NCI-H1048 (cell line): ENCODE results near the gene FAM210A.
A peak's percentile ranks its signal among the peaks of the same experiment; 100 is the strongest.
"Not testable (repeated sequence)": the region's sequence is repeated elsewhere in the genome, so short reads cannot be mapped to it uniquely, and the experiment has no call there.

Source experiments
- DNase-seq: peaks from one replicate; lab custom pipeline; 2025; lab: John Stamatoyannopoulos, UW

FAM210A gene, protein sequence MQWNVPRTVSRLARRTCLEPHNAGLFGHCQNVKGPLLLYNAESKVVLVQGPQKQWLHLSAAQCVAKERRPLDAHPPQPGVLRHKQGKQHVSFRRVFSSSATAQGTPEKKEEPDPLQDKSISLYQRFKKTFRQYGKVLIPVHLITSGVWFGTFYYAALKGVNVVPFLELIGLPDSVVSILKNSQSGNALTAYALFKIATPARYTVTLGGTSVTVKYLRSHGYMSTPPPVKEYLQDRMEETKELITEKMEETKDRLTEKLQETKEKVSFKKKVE

DNA sequence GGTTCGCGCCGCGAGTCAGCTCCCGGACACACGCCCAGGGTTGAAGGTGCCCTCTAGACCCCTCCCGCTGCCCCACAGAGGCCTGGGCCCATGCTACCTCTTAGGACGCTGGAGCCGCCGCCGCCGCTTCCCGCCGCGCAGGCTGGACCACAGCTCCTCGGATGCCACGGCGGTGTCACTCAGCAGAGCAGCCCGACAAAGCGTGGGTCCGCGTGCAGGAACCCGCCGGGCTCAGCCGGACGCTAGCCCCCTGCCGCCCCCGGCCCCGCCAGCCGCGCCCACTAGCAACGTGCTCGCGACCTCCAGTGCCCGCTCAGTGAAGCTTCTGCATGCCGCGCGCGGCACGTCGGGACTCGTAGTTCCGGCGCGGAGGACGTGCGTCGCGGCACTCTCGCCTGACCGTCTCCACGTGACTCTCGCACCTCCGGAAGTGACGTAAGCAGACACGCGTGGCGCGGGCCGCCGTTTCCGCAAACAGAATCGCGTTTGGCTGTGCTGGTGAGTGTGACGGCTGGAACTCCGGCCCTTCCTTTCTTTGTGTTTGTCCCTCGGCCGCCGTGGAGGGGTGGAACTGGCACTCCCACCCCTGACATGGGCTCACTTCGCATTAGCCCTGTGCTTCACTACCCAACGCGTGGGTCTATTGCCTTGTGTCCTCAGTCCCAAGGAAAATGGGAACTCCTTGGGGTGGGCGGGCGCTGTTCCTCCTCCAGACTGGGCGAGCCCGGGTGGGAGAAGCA is at the start of gene FAM210A, which contains the start of gene RNMT:
Gene FAM210A, minus strand, starts transcription at position 327 of the 740 bp plus-strand sequence. CDS start 44,481 bp downstream, outside the sequence.
Gene RNMT, plus strand, starts transcription at position 442 of the 740 bp plus-strand sequence. CDS start 4,845 bp downstream, outside the sequence.
- peak; percentile 95 for DNase-seq

DNA sequence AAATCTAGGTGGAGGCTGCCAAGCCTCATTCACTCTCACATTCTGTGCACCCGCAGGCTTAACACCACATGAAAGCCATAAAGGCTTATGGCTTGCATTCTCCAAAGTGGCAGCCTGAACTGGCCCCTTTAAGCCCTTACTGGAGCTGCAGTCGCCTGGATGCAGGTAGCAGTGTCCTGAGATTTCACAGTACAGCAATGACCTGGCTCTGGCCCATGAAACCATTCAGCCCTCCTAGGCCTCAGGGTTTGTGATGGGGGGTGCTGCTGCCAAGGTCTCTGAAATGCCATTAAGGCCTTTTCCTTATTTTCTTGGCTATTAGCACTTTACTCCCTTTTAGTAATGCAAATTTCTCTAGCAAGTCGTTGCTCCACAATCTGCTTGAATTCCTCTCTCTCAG is 48.7 kb upstream of the FAM210A start:
- no peak for DNase-seq

DNA sequence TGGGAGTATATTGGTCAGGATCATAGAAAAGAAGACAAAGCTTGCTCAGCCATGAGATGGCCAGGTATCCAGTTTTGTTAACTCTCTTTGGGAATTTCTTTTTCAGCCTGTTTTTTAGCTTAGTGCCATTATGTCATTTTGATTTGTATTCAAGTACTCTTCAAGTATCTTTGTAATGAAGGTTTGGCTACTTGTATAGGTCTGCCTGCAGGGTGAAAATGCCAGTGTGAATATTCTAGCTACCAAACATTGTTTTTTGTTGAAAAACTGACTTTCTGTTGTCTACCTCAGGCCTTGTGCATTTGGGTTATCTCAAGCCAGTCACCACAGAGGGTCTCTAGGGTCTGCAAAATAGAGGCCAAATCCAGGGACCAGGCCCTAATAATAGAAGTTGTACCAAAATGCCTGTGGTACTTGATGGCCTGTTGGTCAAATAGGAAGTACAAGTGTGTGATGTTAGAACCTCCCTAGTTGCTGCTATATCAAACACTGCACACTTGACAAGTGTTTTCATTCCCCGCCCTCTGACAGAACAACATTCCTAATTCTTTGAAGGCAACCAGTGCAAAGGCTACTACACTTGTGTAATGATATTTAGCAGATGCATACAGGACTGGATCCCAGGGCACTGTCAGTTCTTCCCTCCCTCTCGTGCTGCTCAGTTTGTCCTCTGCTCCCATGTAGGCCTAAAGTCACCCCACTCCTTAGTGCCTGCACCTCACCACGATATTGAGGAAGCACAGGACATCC is 36.5 kb upstream of the FAM210A start:
- DNase-seq = no peak

DNA sequence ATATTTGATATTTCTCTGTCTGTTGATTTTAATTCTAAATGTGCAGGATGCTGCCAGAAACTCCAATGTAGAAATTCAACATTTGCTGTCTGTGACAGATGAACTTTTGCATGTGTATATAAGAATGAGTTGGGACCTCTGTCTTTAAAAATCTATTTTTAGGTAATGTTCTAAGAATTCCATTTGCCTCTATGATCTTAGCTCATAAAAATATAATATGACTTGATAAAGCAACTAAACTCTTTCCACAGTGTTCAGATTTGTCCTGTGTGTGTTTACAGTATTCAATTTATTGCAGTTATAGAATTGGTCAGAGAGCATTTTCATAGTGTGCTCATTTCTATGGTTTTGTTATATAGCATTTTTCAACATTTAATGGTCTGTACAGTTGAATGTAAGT is 33.7 kb upstream of the FAM210A start:
- no peak for DNase-seq

DNA sequence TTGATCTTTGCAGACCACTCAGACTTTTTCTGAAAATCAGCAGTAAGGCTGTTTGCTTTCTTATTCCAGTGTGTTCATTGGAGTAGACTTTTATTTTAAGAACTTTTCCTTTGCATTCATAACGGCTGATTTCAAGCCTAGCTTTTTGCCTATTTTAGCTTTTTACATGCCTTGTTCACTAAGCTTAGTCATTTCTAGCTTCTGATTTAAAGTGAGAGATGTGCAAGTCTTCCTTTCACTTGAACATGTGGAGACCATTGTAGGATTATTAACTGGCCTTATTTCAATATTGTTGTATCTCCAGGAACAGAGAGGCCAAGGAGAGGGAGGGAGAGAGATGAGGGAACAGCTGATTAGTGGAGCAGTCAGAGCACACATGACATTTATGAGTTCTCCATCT is 32.3 kb upstream of the FAM210A start:
- DNase-seq = no peak

DNA sequence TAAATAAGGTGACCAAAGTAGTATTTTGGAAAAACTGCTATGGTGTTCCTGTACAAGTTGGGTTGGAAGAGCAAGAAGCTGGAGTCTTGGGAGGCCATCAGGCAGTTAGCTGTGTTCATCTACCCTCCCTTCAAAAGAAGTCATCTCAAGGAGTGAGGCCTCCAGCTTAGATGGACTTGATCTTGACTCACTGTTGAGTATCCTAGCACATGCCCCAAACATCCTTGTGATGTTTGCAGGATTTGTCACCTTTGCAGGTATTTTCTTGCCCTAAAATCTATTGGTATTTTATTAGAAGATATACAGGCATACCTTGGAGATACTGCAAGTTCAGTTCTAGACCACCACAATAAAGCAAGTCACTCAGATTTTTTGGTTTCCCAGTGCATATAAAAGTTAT is 30.3 kb upstream of the FAM210A start:
- DNase-seq = no peak

DNA sequence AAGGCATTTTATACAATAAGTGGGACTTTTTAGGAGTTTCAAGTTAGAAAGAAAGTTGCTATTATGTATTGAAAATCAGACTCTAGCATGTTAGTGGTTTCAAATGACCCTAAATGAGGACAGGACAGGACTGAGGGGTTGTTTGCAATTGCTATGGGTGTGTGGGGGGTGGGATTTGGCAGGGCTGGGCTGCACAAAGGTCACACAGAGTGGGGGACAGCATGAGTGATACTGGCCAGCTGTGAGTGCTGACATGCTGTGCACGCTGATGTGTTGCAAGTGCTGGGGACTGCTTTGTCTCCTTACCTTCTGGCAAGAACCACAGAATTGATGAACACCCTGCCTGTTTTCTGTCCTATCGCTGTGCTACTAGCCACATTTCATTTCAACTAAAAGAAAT is 29.9 kb upstream of the FAM210A start:
- no peak for DNase-seq

DNA sequence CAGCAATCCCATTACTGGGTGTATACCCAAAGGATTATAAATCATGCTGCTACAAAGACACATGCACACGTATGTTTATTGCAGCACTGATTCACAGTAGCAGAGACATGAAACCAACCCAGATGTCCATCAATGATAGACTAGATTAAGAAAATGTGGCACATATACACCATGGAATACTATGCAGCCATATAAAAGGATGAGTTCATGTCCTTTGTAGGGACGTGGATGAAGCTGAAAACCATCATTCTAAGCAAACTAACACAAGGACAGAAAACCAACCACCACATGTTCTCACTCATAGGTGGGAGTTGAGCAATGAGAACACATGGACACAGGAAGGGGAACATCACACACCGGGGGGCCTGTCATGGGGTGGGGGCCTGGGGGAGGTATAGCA is 25.2 kb upstream of the FAM210A start:
- DNase-seq = not testable (repeated sequence)

DNA sequence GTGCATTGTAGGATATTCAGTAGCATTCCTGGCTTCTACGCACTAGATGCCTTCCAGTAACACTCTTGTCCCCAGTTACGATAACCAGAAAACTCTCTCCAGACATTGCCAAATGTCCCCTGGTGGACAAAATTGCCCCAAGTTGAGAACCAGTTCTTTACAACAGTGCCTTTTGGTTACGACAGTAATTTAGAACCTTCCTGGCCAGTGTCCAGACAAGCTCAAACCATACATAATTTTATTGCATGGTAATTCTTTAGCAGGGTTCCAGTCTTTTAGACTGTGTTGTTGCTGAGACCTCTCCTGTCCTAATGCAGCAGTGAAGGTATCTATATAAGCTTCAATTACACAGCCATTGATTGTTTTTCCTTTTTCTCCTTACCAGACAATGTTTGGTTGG is 20.3 kb upstream of the FAM210A start:
- no peak for DNase-seq

DNA sequence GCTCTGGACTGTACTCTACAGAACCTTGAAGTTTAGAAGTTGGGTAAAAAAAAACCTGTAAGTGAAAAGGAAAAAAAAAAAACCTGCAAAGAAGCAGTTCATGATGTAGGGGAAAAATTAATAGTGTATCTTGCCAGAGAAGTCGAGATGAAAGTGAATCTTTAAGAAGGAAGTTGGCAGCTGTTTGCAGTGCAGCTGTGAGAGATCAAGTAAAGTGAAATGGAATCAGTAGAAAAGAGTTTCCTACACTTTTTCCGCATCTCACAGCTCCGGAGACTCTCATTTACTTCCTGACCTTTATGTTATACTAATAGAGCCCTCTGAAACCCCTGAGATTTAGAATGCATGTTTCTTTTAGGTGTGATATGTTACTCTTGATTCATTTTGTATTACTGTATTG is 19.3 kb upstream of the FAM210A start:
- no peak for DNase-seq

DNA sequence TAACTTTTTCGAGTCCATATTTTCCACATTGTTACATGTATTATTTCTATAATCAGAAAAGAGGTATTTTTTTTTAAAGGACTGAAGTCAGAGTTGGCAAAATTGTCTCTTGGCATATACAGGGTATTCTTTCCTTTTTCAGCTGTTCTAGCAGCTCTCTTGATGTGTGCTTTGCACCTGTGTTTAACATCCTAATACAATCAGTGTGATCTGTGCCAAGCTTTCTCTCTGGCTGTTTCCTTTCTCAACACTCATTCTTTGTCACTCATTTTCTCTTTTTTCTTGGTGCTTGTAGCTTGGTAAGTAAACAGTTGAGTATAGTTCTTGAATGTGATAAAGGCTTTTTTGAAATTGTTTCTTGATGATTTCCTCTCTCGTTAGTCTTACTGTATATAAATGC is 9.3 kb upstream of the FAM210A start:
- DNase-seq = no peak

DNA sequence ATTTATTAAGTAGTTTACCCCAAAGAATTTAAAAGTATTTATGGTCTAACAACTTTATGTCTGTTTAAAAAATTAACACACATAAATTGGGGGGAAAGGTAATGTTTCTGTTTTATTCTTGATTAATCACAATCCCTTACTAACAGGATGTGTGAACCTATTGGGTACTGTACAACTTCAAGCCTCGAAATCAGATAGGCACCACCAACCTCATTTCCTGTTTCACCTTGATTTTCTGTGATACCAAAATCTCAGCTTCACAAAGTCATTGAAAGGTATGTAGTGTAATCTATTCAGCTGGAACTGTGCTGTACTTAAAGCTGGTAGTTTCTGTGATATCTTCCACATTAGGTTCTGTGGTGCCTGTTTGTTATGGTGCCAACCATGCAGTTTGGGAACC is 4.1 kb upstream of the FAM210A start:
- no peak for DNase-seq

DNA sequence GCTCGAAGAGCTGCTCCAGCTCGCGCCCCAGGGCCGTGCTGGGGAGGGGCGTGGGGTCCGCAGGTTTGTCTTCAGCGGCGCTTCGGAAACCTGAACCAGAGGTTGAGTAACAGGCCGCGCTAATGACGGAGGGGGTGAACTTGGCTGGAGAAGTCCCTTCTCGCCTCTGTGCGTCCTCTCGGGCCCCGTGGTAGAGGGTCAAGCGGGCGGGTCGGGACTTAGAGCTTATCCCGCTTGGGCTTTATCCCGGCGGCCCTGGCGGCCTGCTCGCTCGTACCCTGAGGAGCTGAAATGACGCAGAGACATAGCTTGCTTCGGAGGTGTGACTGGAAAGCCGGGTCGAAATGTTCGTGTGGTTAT is 594 bp upstream of the FAM210A start:
- no peak for DNase-seq

DNA sequence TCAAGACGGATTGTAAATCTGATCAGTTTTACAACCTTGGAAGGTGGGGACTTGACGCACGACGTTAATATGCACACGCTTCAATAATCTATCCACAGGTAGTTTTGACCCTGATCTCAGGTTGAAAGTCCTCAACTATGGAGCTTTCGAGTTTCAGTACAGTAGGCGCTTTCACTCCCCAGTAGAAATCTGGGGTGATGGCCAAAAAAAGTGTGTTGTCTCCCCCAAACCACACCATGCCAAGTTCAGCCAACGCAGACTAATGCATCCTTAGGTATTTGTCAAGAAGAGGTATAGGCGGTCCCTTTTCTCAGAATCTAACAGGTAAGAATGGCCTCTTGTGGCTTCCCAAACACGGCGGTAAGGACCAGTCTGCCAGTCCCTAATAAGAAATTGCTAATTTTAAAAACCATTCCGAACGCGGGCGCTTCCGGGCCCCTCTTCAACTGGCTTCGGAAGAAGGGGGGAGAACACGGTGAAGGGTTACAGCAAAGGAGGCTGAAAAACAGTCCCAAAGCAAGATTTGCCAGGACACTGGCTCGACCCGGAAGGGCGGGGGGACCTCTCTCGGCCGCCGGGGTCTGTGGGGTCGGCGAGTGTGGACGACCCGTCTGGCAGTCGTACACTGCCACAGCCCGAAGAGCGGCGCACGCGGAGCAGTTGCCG is 659 bp downstream of the FAM210A start:
- no peak for DNase-seq

DNA sequence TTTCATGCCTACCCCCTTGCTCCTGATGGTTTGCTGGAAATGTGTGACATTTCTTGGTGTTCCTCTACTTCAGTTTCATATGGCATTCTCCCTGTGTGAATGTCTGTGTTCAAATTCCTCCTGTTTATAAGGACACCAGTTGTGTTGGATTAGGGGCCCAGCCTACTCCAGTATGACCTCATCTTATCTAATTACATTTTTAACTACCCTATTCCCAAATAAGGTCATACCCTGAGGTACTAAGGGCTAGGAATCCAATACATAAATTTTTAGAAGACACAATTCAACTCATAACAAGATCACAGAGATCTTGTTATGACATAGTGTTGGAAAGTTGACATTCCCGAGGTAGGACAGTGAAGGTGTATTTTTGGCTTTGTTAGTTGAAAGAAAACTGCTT is 5.5 kb downstream of the FAM210A start:
- no peak for DNase-seq

DNA sequence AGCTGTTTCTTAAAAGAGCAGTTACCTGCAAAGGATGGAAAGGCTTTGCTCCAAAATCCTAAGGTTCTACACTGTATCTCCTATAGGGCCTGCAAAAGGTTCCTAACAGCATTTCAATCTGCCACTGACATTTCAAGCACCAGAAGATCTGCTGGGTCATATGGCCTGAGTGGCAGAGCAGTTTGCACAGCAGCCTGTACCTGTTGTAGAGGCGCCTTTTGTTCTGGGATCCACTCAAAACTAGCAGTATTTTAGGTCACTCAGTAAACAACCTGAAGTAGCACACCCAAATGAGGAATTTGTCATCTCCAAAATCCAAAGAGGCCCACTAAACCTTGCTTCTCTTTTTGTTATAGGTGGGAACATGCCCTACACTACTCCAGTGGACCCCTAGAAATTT is 6.2 kb downstream of the FAM210A start:
- no peak for DNase-seq

DNA sequence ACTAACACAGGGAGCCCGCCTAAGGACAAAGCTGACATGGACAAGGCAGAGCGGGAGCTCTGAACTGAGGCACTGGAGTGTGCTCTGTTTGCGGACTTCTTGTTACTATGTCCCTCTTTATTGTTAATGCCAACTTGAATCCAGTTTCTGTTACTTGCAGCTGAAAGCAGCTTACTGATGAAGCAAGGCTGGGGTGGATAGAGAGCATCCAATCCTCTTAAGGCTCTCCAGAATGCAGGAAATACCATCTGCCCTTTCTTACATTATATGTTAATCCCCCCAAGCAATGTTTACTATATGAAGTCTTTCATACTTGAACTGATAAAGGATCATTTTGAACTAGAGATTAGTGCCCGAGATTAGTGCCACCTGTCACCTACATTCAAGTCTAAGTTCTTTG is 9.4 kb downstream of the FAM210A start:
- no peak for DNase-seq

DNA sequence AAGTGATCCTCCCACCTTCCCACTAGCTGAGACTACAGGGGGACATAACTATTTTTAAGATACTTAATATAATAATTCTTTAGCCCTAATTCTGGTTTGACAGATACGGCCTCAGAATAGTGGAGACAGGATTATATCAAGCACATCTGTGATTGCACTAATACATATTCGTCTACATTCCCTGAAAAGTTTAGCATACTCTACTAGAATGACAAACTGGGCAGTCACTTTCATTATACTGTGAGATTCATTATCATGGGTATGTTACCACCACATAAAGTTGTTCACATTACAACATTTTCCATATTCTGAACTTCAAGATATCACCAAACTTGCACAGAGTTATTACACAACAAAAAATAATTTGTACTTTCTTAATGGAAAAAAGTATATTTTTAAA is 11.0 kb downstream of the FAM210A start:
- DNase-seq = no peak

DNA sequence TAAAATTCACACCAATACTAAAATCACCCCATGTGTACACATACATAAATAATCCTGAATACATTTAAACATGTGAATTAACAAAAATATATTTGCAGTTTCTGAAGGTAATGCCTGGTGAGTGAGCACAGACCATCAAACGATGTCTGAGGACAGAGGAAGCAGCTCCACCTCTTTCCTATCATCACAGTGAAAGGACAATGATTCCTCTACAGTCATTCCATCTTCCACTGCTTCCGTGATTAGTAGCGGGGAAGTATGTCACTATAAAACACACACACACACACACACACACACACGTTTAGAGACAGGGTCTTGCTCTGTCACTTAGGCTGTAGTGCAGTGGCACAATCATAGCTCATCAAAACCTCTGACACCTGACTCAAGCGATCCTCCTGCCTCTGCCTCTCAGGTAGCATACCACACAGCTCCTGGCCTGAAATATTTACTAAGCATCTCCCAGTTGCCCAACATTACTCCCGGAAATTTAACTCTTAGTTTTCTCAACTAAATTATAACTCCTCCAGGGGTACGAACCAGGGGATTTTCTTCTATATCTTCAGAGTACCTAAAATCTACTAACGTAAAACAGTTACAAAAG is 12.8 kb downstream of the FAM210A start:
- DNase-seq = no peak

DNA sequence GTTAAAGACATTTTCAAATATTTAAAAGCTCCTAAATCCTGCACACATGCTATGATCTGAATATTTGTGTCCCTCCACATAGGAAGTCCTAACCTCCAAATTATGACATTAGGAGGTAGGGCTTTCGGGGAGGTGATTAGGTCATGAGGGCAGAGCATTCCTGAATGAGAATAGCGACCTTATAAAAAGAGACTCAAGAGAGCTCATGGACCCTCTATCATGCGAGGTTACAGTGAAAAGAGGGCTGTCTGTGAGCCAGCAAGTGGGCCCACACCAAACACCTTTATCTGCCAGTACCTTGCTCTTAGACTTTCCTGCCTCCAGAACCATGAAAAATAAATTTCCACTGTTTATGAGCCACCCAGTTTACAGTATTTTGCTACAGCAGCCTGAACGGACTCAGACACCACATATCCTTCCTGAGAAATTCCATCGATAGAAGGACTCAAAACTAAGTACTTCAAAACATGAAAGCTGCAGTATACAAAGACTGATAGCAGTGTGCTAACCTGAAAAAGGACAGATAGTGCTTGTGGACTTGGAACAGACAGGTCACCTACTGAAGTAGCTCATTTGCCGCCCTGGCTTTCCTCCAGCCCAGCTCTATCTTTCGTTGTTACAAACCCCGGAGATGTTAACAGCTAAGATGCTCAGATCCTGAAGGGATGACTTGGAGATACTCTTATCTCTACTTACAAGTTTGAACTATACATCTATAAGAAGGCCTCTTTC is 13.8 kb downstream of the FAM210A start:
- DNase-seq = no peak

DNA sequence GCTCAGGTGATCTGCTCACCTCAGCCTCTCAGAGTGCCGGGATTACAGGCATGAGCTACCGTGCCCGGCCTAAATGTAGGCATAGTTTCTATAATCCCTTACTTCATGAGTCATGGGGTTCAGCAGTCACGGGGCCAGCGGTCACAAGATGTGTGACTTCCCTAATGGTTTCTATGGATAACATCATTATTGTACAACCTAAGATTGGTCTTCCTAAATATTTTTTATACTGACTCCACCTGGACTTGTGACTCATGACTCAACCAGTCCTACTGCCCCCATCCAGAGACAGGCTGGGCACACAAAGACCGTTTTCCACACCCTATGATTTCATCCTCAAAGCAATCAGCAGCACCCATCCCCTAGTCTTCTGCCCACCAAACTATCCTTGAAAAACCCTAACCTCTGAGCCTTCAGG is 15.9 kb downstream of the FAM210A start:
- DNase-seq = no peak
